Kidney (tissue), 14 donors: Measurements from ENCODE around the gene PVR. TPM values are rescaled to one million over a fixed set of nuclear protein-coding genes. Genes with fewer than 3 reads are reported as not detected.

Source experiments
- DNase-seq, 5 donors: peaks; one replicate each; pipeline ENCODE4 v3.0.0-alpha.2; 2013 to 2020
- FAIRE-seq: peaks from 2 replicates; lab custom pipeline; 2012; peaks lifted over from hg19 to GRCh38; lab: Jason Lieb, UNC
- H3K27ac ChIP-seq, 2 donors: one replicate each; pipeline ENCODE4 v1.7.0; 2013; ENCODE audit warnings: low read depth in 2 of 2, low read length in 2 of 2, inconsistent platforms in 1 of 2
- H3K27me3 ChIP-seq: one replicate; pipeline ENCODE4 v1.7.1; 2013; ENCODE audit warnings: low read length, inconsistent platforms; ENCODE audit not compliant: control insufficient read depth, insufficient read depth
- H3K36me3 ChIP-seq, 3 donors: one replicate each; pipeline versions ENCODE4 v1.7.0 to v1.7.1; 2013; ENCODE audit warnings: low read length in 3 of 3, control low read depth in 1 of 3, inconsistent platforms in 1 of 3; ENCODE audit not compliant: insufficient read depth in 3 of 3, control insufficient read depth in 2 of 3
- H3K4me1 ChIP-seq, 3 donors: one replicate each; pipeline versions ENCODE4 v1.7.0 to v1.7.1; 2013; ENCODE audit warnings: low read length in 3 of 3, inconsistent platforms in 1 of 3, low read depth in 1 of 3; ENCODE audit not compliant: control insufficient read depth in 2 of 3, insufficient read depth in 2 of 3
- H3K4me3 ChIP-seq, 3 donors: one replicate each; pipeline versions ENCODE4 v1.7.0 to v1.8.1; 2013; ENCODE audit warnings: low read length in 3 of 3, control low read depth in 1 of 3, inconsistent platforms in 1 of 3
- H3K9ac ChIP-seq, 3 donors: one replicate each; pipeline versions ENCODE4 v1.7.0 to v1.7.1; 2013; ENCODE audit warnings: low read length in 3 of 3, control low read depth in 1 of 3, inconsistent platforms in 1 of 3
- H3K9me3 ChIP-seq, 3 donors: one replicate each; pipeline versions ENCODE4 v1.7.0 to v1.7.1; 2013; ENCODE audit warnings: low read length in 3 of 3, control low read depth in 1 of 3, inconsistent platforms in 1 of 3; ENCODE audit not compliant: control insufficient read depth in 2 of 3, insufficient read depth in 1 of 3
- intact Hi-C: fragments of 100-400 bp; cut with DNase I; formaldehyde crosslinking; loops from one replicate; pipeline ENCODE4 v1.11.1; 2022
- polyA plus RNA-seq: library from polyadenylated mRNA; stranded (reverse); fragments of 350-450 nt; fragmentation: Illumina TruSeq; extraction: RNeasy Lipid Tissue Mini Kit (QIAGEN cat#74804); gene quantifications from one replicate; pipeline ENCODE4 v1.2.3, GENCODE V29; 2014; ENCODE audit warnings: low read depth, low replicate concordance; ENCODE audit not compliant: insufficient read depth
- total RNA-seq: library from RNA; stranded (reverse); fragmentation: NEBNext Ultra II Directional; extraction: Animal tissue kit (Norgen Biotek cat#: 25700); gene quantifications from one replicate; pipeline ENCODE4 v1.2.1, GENCODE V29; 2021
- TF ChIP-seq, protein P1 (sequence below): IDR thresholded peaks from 3 replicates; pipeline ENCODE4 v1.5.1; 2012; ENCODE audit warnings: mild to moderate bottlenecking, moderate library complexity, borderline replicate concordance; ENCODE audit not compliant: insufficient read depth; ENCODE audit errors: extremely low read depth
- donor health status: control.
- donor health status: control.
- donor health status: control.
- donor health status: control.
- donor health status: control.
- donor health status: DM: yes; HTN: yes; CAD: no.
- donor health status: Normal renal cell carcinoma (clear cell type).

PVR gene
- total and polyA plus RNA-seq, 2 donors from 2014 or later: 20.7 to 36.4 TPM

DNA sequence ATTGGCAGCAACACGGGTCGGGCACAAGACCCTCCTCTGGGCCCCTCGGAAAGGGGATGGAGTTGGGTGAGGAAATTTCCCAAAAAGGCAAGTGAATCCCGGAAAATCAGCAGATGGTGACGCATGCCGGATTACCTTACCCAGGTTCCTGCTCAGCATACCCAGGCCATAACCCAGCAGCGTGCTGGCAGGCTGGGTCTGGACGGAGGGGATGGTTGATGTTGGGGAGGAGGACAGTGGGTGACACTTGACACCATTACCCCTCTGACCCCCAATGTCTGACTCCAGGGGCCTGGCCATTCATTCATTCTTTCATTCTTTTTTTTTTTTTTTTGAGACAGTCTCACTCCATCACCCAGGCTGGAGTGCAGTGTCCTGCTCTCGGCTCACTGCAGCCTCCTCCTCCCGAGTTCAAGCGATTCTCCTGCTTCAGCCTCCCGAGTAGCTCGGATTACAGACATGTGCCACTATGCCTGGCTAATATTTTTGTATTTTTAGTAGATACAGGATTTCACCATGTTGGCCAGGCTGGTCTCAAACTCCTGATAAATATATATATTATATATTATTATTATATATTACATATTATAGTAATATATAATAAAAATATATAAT, 799 bp downstream of the PVR start:
- peaks cover 0 to 15% (median 15%) of the 10 kb centered on the region in 3 donors for H3K4me1 ChIP-seq
- peak overlapping the region; percentile 69 to 82 for H3K27ac ChIP-seq
- H3K9me3 ChIP-seq: no peaks in the 10 kb centered on the region
- H3K36me3 ChIP-seq: peaks cover 0 to 2% (median 0%) of the 10 kb centered on the region in 3 donors
- peak overlapping the region; percentile 68 to 78 (median 70) for H3K4me3 ChIP-seq
- peak in 4 of 5 donors; percentile 72 to 81 (median 76) for DNase-seq
- no peaks in the 10 kb centered on the region for H3K27me3 ChIP-seq
- intact Hi-C loops: no loop called here
- FAIRE-seq: no peak
- H3K9ac ChIP-seq: peak overlapping the region; percentile 27 to 59 (median 51)
- TF ChIP-seq, protein P1, sequence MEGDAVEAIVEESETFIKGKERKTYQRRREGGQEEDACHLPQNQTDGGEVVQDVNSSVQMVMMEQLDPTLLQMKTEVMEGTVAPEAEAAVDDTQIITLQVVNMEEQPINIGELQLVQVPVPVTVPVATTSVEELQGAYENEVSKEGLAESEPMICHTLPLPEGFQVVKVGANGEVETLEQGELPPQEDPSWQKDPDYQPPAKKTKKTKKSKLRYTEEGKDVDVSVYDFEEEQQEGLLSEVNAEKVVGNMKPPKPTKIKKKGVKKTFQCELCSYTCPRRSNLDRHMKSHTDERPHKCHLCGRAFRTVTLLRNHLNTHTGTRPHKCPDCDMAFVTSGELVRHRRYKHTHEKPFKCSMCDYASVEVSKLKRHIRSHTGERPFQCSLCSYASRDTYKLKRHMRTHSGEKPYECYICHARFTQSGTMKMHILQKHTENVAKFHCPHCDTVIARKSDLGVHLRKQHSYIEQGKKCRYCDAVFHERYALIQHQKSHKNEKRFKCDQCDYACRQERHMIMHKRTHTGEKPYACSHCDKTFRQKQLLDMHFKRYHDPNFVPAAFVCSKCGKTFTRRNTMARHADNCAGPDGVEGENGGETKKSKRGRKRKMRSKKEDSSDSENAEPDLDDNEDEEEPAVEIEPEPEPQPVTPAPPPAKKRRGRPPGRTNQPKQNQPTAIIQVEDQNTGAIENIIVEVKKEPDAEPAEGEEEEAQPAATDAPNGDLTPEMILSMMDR: no peak

DNA sequence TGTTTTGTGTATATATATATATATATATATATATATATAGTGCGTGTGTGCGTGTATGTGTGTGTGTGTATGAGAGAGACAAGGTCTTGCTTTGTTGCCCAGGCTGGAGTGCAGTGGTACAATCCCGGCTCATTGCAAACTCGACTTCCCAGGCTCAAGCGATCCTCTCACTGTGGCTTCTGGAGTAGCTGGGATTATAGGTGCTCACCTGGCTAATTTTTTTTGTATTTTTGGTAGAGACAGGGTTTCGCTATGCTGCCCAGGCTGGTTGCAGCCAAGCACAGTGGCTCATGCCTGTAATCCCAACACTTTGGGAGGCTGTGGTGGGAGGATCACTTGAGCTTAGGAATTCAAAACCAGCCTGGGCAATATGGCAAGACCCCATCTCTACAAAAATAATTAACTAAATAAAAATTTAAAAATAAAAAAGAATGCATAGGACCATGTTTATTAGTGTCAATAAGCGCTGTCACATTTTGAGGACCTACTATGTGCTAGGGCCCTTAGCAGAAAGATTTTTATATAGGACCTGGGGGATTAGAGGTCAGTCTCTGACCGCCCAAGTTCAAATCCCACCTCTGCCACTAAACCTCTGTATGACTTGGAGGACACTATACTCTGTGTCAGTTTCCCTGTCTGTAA, 1.8 kb downstream of the PVR start:
- H3K27ac ChIP-seq: no peak overlapping the region
- peaks cover 0 to 15% (median 15%) of the 10 kb centered on the region in 3 donors for H3K4me1 ChIP-seq
- H3K36me3 ChIP-seq: peaks cover 0 to 9% (median 8%) of the 10 kb centered on the region in 3 donors
- no peak overlapping the region for H3K9ac ChIP-seq
- DNase-seq (no peak), FAIRE-seq (no peak)
- H3K9me3 ChIP-seq: no peaks in the 10 kb centered on the region
- TF ChIP-seq, protein P1: no peak
- no peak overlapping the region for H3K4me3 ChIP-seq
- no peaks in the 10 kb centered on the region for H3K27me3 ChIP-seq
- intact Hi-C loops: no loop called here

DNA sequence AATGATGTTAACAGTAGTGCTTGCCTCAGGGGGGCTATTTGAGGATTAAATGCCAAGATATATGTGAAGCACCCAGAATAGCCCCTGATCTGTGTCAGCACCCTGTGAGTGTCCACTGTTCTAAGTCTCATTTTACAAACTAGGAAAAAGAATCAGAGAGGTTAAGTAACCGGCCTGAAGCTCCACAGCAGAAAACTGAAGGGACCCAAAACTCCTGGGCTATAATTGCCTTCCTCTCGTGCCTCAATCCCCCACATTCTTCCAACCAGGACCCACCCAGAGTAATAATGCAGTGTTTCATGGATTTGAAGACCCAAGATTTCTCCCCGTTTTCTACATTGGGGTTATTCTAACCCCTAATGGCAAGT, 2.3 kb downstream of the PVR start:
- Histone ChIP-seq H3K4me1 (peaks cover 0 to 15% (median 15%) of the 10 kb centered on the region in 3 donors), H3K27ac (no peak overlapping the region), H3K9ac (no peak overlapping the region), H3K27me3 (no peaks in the 10 kb centered on the region), H3K9me3 (no peaks in the 10 kb centered on the region), H3K36me3 (peaks cover 0 to 11% (median 10%) of the 10 kb centered on the region in 3 donors), H3K4me3 (no peak overlapping the region)
- intact Hi-C loops: no loop called here
- TF ChIP-seq, protein P1: no peak
- FAIRE-seq: no peak
- no peak for DNase-seq
